Endothelial cell of umbilical vein (primary cell): ENCODE data around the gene CDK19. TPM values are rescaled to one million over a fixed set of nuclear protein-coding genes. Genes with fewer than 3 reads are reported as not detected.
"Not testable (repeated sequence)": the region's sequence is repeated elsewhere in the genome, so short reads cannot be mapped to it uniquely, and the experiment has no call there.

ENCODE experiments used
- BruUV-seq: library from RNA; stranded (reverse); fragments of 400-500 nt; replicated peaks from 2 replicates; lab custom pipeline; 2021; lab: Mats Ljungman, UMichigan
- CTCF ChIA-PET: fragments of 300-600, 350-600 bp; sonication (Branson Sonifier 250); formaldehyde crosslinking; loops from one replicate; lab custom pipeline; 2021; ENCODE audit warnings: antibody characterized with exemption, inconsistent platforms; lab: Charles Lee
- POLR2A ChIA-PET: fragments of 300-600, 350-600 bp; sonication (Branson Sonifier 250); formaldehyde crosslinking; loops from one replicate; lab custom pipeline; 2021; ENCODE audit warnings: antibody characterized with exemption, inconsistent platforms; lab: Charles Lee
- DNase-seq: peaks from one replicate; pipeline ENCODE4 v3.0.0-alpha.2; 2011; ENCODE audit warnings: low read depth, low spot score
- FAIRE-seq: peaks from 2 replicates; lab custom pipeline; 2011; peaks lifted over from hg19 to GRCh38; lab: Jason Lieb, UNC
- H2AFZ ChIP-seq: 2 replicates; pipeline ENCODE4 v1.6.0; 2012; ENCODE audit warnings: low read depth, low read length, control low read depth, inconsistent platforms
- H3K27ac ChIP-seq: 2 replicates; pipeline ENCODE4 v1.5.1; 2011; ENCODE audit warnings: low read depth, mild to moderate bottlenecking, control low read depth, low read length, moderate library complexity; ENCODE audit not compliant: insufficient read depth
- H3K27me3 ChIP-seq, 2 experiments: 2 replicates each; pipeline versions ENCODE4 v1.6.0 to v1.6.1; 2011; ENCODE audit warnings: low read length in 2 of 2, mixed read lengths in 1 of 2; ENCODE audit not compliant: control insufficient read depth in 2 of 2, insufficient read depth in 2 of 2
- H3K36me3 ChIP-seq, 2 experiments: 2 replicates in 1 of 2; 3 replicates in 1 of 2; pipeline ENCODE4 v1.5.1; 2011; ENCODE audit warnings: low read length in 2 of 2, mild to moderate bottlenecking in 1 of 2, moderate library complexity in 1 of 2; ENCODE audit not compliant: control insufficient read depth in 2 of 2, insufficient read depth in 2 of 2; ENCODE audit errors: extremely low read depth in 1 of 2
- H3K4me1 ChIP-seq: 3 replicates; pipeline ENCODE4 v1.5.1; 2011; ENCODE audit warnings: mild to moderate bottlenecking, low read length; ENCODE audit not compliant: control insufficient read depth, insufficient read depth; ENCODE audit errors: extremely low read depth
- H3K4me2 ChIP-seq: 2 replicates; pipeline ENCODE4 v1.6.1; 2011; ENCODE audit warnings: low read length, control low read depth, mixed read lengths; ENCODE audit not compliant: insufficient read depth
- H3K4me3 ChIP-seq, 3 experiments: fragments of 200-600 bp in 1 of 3; sonication (generic), shearing (Covaris generic) in 1 of 3; replicated peaks in 1 of 3; 2 replicates each; pipeline ENCODE4 v1.5.1; 2011 to 2016; ENCODE audit warnings: control low read depth in 3 of 3, low read length in 3 of 3, mild to moderate bottlenecking in 2 of 3, inconsistent platforms in 1 of 3, low read depth in 1 of 3, moderate library complexity in 1 of 3; ENCODE audit not compliant: insufficient read depth in 1 of 3
- H3K79me2 ChIP-seq: 2 replicates; pipeline ENCODE4 v1.6.0; 2012; ENCODE audit warnings: low read length, inconsistent platforms; ENCODE audit not compliant: control insufficient read depth, insufficient read depth
- H3K9ac ChIP-seq: replicated peaks from 2 replicates; pipeline ENCODE3; 2011; ENCODE audit warnings: low read length, control low read depth; ENCODE audit not compliant: insufficient read depth; ENCODE audit errors: extremely low read depth
- H3K9me1 ChIP-seq: replicated peaks from 3 replicates; pipeline ENCODE4 v1.6.0; 2011; ENCODE audit warnings: mild to moderate bottlenecking, low read length; ENCODE audit not compliant: control insufficient read depth, insufficient read depth; ENCODE audit errors: extremely low read depth
- H3K9me3 ChIP-seq: replicated peaks from 2 replicates; pipeline ENCODE4 v1.5.1; 2012; ENCODE audit warnings: low read length, inconsistent platforms; ENCODE audit not compliant: control insufficient read depth, insufficient read depth
- H4K20me1 ChIP-seq: replicated peaks from 2 replicates; pipeline ENCODE3; 2011; ENCODE audit warnings: mild to moderate bottlenecking, low read length; ENCODE audit not compliant: control insufficient read depth, insufficient read depth; ENCODE audit errors: extremely low read depth
- EZH2 ChIP-seq: IDR thresholded peaks from 2 replicates; pipeline ENCODE4 v1.6.1; 2012; ENCODE audit warnings: borderline replicate concordance, low read depth, mild to moderate bottlenecking, moderate library complexity, low read length, inconsistent platforms; ENCODE audit not compliant: severe bottlenecking
- FOS ChIP-seq: IDR thresholded peaks from 2 replicates; pipeline ENCODE4 v1.6.1; 2011; ENCODE audit warnings: mild to moderate bottlenecking, low read length, moderate library complexity, borderline replicate concordance; ENCODE audit not compliant: insufficient read depth
- GATA2 ChIP-seq: IDR thresholded peaks from 2 replicates; pipeline ENCODE4 v1.7.0; 2011; ENCODE audit warnings: low read depth, mild to moderate bottlenecking, moderate library complexity, mixed read lengths, low read length; ENCODE audit not compliant: insufficient read length, insufficient read depth
- JUN ChIP-seq: IDR thresholded peaks from 2 replicates; pipeline ENCODE4 v1.6.1; 2011; ENCODE audit warnings: borderline replicate concordance, low read depth; ENCODE audit not compliant: insufficient read length, insufficient read depth
- MAX ChIP-seq: IDR thresholded peaks from 2 replicates; pipeline ENCODE4 v1.6.1; 2011; ENCODE audit not compliant: insufficient read depth, insufficient read length
- MYC ChIP-seq: IDR thresholded peaks from one replicate; pipeline ENCODE4 v1.6.1; 2011; ENCODE audit warnings: mild to moderate bottlenecking, low read depth, low read length
- POLR2A ChIP-seq: IDR thresholded peaks from 2 replicates; pipeline ENCODE4 v1.6.1; 2012; ENCODE audit warnings: low read depth, mild to moderate bottlenecking, control low read depth, low read length
- POLR2AphosphoS5 ChIP-seq: IDR thresholded peaks from 2 replicates; pipeline ENCODE4 v1.6.1; 2012; ENCODE audit warnings: low read depth, mild to moderate bottlenecking, control low read depth, low read length, moderate library complexity; ENCODE audit not compliant: insufficient read depth
- dilution Hi-C: fragments of 300-500 bp; cut with MboI; formaldehyde crosslinking; loops from one replicate; pipeline ENCODE4 v1.15.0; 2019; ENCODE audit warnings: low sequenced_read_pairs; ENCODE audit not compliant: extremely low pct_ligation_motif_present
- intact Hi-C: fragments of 100-400 bp; cut with micrococcal nuclease; formaldehyde crosslinking; loops from one replicate; pipeline ENCODE4 v1.10.0; 2022
- polyA plus RNA-seq, 4 experiments: library from polyadenylated mRNA; depleted of rRNA in 3 of 4; stranded (reverse) in 3 of 4; unstranded in 1 of 4; fragments of >200 nt; gene quantifications; 2 replicates each; pipeline versions ENCODE4 v1.2.1 to v1.2.3, GENCODE V29; 2011 to 2012; ENCODE audit warnings: missing spikeins in 1 of 4
- total RNA-seq: library from RNA; stranded (reverse); gene quantifications from 2 replicates; pipeline ENCODE4 v1.2.3, GENCODE V29; 2021
- TF ChIP-seq, protein P1 (sequence below), 2 donors: IDR thresholded peaks; 1 replicate in 1 of 2; 2 replicates in 1 of 2; pipeline ENCODE4 v1.5.1; 2011; ENCODE audit warnings: low read length in 2 of 2, mild to moderate bottlenecking in 2 of 2, moderate library complexity in 2 of 2, control low read depth in 1 of 2, inconsistent platforms in 1 of 2, low read depth in 1 of 2; ENCODE audit not compliant: insufficient read depth in 1 of 2; ENCODE audit errors: extremely low read depth in 1 of 2

CDK19 gene
- total and polyA plus RNA-seq, 2 donors (not counting 3 experiments of a cell fraction or from before 2014, with no cell fraction given) = 4.6 to 12.1 TPM

DNA sequence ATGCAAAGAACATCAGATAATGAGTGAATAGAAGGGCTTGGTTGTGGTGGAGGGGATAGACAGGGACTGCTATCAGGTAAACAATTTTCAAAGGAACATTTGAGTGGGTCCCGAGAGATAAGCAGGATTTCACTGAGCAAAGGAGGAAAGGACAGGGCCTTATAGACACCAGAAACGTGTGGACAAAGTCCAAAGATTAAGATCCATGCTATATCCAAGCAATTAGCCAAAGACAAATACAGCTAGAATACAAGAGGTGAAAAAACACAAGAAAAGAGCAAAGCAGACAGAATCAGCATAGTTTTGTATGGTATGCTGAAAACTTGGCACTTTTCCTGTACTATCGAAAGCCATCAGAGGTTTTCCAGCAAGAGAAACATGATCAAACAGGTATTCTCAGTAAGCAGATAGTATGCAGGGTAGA lies 59.8 kb downstream of the CDK19 start:
- H3K27me3 ChIP-seq = no peaks in the 10 kb centered on the region
- intact Hi-C loops = no loop called here
- no peaks in the 10 kb centered on the region for H3K79me2 ChIP-seq
- dilution Hi-C loops = no loop called here
- DNase-seq (no peak), FAIRE-seq (no peak)
- ChIA-PET CTCF (interaction anchor here (1.4 kb wide), 1 partner anchor 8 kb away, joined by 3 read pairs; no protein-coding TSS in a partner anchor), POLR2A (no interaction called here)
- no peak overlapping the region for H3K9ac ChIP-seq
- no peaks in the 10 kb centered on the region for H3K36me3 ChIP-seq
- no peaks in the 10 kb centered on the region for H3K9me1 ChIP-seq
- H2AFZ ChIP-seq = no peak overlapping the region
- no peak overlapping the region for H3K4me2 ChIP-seq
- no peak overlapping the region for H3K27ac ChIP-seq
- no peaks in the 10 kb centered on the region for H3K9me3 ChIP-seq
- no TSS peak for BruUV-seq
- H3K4me1 ChIP-seq = no peaks in the 10 kb centered on the region
- H4K20me1 ChIP-seq = no peaks in the 10 kb centered on the region
- no peak overlapping the region for H3K4me3 ChIP-seq
- no peak for TF ChIP-seq POLR2A
- TF ChIP-seq POLR2AphosphoS5 = no peak
- no peak for TF ChIP-seq EZH2
- no peak for TF ChIP-seq FOS
- TF ChIP-seq, protein P1, sequence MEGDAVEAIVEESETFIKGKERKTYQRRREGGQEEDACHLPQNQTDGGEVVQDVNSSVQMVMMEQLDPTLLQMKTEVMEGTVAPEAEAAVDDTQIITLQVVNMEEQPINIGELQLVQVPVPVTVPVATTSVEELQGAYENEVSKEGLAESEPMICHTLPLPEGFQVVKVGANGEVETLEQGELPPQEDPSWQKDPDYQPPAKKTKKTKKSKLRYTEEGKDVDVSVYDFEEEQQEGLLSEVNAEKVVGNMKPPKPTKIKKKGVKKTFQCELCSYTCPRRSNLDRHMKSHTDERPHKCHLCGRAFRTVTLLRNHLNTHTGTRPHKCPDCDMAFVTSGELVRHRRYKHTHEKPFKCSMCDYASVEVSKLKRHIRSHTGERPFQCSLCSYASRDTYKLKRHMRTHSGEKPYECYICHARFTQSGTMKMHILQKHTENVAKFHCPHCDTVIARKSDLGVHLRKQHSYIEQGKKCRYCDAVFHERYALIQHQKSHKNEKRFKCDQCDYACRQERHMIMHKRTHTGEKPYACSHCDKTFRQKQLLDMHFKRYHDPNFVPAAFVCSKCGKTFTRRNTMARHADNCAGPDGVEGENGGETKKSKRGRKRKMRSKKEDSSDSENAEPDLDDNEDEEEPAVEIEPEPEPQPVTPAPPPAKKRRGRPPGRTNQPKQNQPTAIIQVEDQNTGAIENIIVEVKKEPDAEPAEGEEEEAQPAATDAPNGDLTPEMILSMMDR (IDR thresholded peaks at IDR 0.05; ENCODE audit: extremely low read depth in 1 of 2, insufficient read depth in 1 of 2, low read depth in 1 of 2, low read length in 2 of 2) = no peak
- TF ChIP-seq JUN = no peak
- TF ChIP-seq MYC = no peak
- no peak for TF ChIP-seq GATA2
- TF ChIP-seq MAX = no peak

DNA sequence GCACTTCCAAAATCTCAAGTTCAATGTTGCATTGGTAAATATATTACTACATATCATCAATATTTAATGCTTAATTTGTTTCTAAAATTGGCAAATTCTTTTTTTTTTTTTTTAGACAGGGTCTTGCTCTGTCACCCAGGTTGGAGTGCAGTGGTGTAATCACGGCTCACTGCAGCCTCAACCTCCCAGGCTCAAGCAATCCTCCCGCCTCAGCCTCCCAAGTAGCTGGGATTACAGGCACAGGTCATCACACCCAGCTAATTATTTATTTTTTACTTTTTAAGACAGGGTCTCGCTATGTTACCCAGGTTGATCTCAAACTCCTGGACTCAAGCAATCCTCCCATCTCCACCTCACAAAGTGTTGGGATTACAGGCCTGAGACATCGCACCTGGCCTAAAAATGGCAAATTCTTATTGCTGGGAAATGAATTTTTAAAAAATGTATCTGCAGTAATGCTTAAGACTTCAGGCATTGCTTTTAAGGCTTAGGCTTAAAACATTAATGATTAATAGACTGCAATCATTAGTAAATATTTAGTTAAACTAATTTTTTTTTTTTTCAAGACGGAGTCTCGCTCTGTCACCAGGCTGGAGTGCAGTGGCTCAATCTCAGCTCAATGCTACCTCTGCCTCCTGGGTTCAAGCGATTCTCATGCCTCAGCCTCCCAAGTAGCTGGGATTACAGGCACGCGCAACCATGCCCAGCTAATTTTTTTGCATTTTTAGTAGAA lies 61.2 kb downstream of the CDK19 start:
- H3K27me3 ChIP-seq, H3K4me1 ChIP-seq, H3K9me1 ChIP-seq, H3K79me2 ChIP-seq, H3K36me3 ChIP-seq, H3K9me3 ChIP-seq, H3K4me3 ChIP-seq, H3K27ac ChIP-seq, FAIRE-seq, POLR2A ChIA-PET, H2AFZ ChIP-seq, BruUV-seq, intact Hi-C loops, H3K9ac ChIP-seq, H3K4me2 ChIP-seq, H4K20me1 ChIP-seq, DNase-seq, dilution Hi-C loops: not testable (repeated sequence)
- CTCF ChIA-PET = interaction anchor here (1.4 kb wide), 1 partner anchor 10 kb away, joined by 3 read pairs; no protein-coding TSS in a partner anchor
